Measurements from ENCODE around the gene ATG4B.

DNA sequence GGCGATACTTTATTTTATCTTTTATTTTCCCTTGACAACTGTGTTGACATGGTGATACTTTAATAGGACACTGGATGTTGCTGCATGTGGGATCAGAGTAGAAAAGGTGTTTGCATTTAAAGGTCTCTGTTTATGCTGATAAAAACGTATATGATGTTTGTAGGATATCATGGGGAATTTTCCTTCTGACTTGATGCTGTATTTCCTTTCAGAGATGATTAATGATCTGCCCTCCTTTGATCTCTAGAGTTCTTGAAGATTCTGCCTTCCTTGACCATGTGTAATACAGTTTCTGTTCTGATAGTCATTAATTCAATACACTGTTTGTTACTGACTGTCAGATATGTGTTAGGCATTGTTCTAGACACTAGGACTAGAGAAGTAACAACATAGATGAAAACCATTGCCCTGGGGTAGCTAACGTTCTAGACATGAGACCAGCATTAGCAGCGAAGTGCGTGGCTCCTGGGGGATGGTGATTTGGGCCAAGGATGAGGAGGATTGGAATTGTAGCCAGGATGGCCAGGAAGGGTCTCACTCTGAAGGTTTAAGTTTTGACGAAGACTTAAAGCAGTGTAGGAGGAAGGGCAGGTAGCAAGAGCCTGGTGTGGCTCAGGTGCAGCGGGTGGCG, 2.8 kb downstream of the ATG4B start:
- TF ChIP-seq, protein P1, sequence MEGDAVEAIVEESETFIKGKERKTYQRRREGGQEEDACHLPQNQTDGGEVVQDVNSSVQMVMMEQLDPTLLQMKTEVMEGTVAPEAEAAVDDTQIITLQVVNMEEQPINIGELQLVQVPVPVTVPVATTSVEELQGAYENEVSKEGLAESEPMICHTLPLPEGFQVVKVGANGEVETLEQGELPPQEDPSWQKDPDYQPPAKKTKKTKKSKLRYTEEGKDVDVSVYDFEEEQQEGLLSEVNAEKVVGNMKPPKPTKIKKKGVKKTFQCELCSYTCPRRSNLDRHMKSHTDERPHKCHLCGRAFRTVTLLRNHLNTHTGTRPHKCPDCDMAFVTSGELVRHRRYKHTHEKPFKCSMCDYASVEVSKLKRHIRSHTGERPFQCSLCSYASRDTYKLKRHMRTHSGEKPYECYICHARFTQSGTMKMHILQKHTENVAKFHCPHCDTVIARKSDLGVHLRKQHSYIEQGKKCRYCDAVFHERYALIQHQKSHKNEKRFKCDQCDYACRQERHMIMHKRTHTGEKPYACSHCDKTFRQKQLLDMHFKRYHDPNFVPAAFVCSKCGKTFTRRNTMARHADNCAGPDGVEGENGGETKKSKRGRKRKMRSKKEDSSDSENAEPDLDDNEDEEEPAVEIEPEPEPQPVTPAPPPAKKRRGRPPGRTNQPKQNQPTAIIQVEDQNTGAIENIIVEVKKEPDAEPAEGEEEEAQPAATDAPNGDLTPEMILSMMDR (IDR thresholded peaks at IDR 0.05 in 8 of 11, conservative IDR thresholded peaks at IDR 0.05 in 3 of 11) = no peak
- no peak for TF ChIP-seq POLR2A (IDR thresholded peaks at IDR 0.05)
- no peak for TF ChIP-seq POLR2AphosphoS5 (IDR thresholded peaks at IDR 0.05)
